ENCODE measurements around the gene TBC1D9. TPM values are rescaled to one million over a fixed set of nuclear protein-coding genes. Genes with fewer than 3 reads are reported as not detected.

The TBC1D9 gene
- polyA plus RNA-seq, 3 donors, result 13.6 to 33.5 (median 21.0) TPM

- H3K36me3 Mint-ChIP-seq, result peaks cover 14 to 18% of the 10 kb centered on the region in 2 donors
- Histone ChIP-seq H4K20me1 (ENCODE audit: insufficient read depth, low read length) (peaks cover 98% of the 10 kb centered on the region), H3K9me3 (replicated peaks in 1 of 2; ENCODE audit: control insufficient read depth in 1 of 2, insufficient read depth in 1 of 2, low read length in 2 of 2) (no peaks in the 10 kb centered on the region), H3K9ac (ENCODE audit: insufficient read depth, low read length, poor library complexity, severe bottlenecking) (no peak overlapping the region), H3K79me2 (ENCODE audit: insufficient read depth, low read length) (peaks cover 11% of the 10 kb centered on the region), H3K4me3 (replicated peaks in 1 of 3; ENCODE audit: low read depth in 2 of 3, low read length in 3 of 3) (peak overlapping the region in 1 of 3 experiments; percentile 29), H3K36me3 (replicated peaks in 1 of 2; ENCODE audit: control insufficient read depth in 1 of 2, insufficient read depth in 2 of 2, low read length in 2 of 2) (peaks cover 7 to 12% of the 10 kb centered on the region in 2 donors), H3K27me3 (ENCODE audit: control insufficient read depth in 2 of 2, insufficient read depth in 2 of 2, low read length in 2 of 2) (no peaks in the 10 kb centered on the region), H2AFZ (ENCODE audit: insufficient read depth, low read depth, low read length, poor library complexity, severe bottlenecking) (no peak overlapping the region), H3K4me1 (ENCODE audit: control insufficient read depth in 1 of 2, insufficient read depth in 2 of 2, low read length in 2 of 2) (peaks cover 15 to 30% of the 10 kb centered on the region in 2 donors), H3K4me2 (replicated peaks; ENCODE audit: extremely low read depth, low read length, poor library complexity, severe bottlenecking) (peak overlapping the region; percentile 43), H3K27ac (ENCODE audit: low read depth in 1 of 2, low read length in 2 of 2) (peak overlapping the region; percentile 13 to 54)
- no peaks in the 10 kb centered on the region for H3K27me3 Mint-ChIP-seq (ENCODE audit: low read depth in 3 of 3)
- peaks cover 0 to 1% (median 0%) of the 10 kb centered on the region in 7 donors for H3K9me3 Mint-ChIP-seq
- intact Hi-C loops (cut with micrococcal nuclease), result loop anchor here in 1 of 2 donors (5.0 kb wide), 1 partner anchor 37 kb away; no protein-coding TSS in a partner anchor
- no peak for DNase-seq
- peak overlapping the region in 5 of 7 donors; percentile 10 to 69 (median 38) for H3K27ac Mint-ChIP-seq
- no peak for TF ChIP-seq CTCF (IDR thresholded peaks at IDR 0.05)
- H3K4me1 Mint-ChIP-seq, result peaks cover 37% of the 10 kb centered on the region
- peak overlapping the region; percentile 27 to 54 for H3K4me3 Mint-ChIP-seq
- 93% methylated on average over 3 of the region's 8 CpGs for WGBS (ENCODE audit: insufficient coverage)
Observed at GRCh38 chr4:140705625-140706275, 50.4 kb downstream of the TBC1D9 start.

DNA sequence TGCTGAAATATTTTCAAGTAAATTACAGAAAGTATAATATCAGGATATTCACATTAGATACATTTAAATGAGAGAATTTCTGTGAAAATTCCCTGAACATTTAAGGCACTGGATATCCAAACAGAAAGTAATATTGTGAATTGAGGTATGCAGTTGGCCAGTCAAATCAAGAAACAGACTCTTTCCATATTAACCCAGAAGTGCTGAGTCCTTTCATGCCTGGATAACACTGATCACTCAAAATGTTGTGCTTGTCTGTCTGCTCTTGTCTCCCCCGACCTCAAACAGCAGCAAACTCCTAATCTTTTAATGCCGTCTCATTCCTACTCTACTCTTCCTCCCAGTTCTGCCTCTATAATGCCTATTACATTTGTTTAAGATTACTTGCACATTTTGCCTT is 51.2 kb downstream of the TBC1D9 start:
- no peak overlapping the region for H3K4me3 Mint-ChIP-seq
- Histone ChIP-seq H3K36me3 (replicated peaks in 1 of 2; ENCODE audit: control insufficient read depth in 1 of 2, insufficient read depth in 2 of 2, low read length in 2 of 2) (peaks cover 9 to 19% of the 10 kb centered on the region in 2 donors), H3K4me1 (ENCODE audit: control insufficient read depth in 1 of 2, insufficient read depth in 2 of 2, low read length in 2 of 2) (peaks cover 15 to 29% of the 10 kb centered on the region in 2 donors), H2AFZ (ENCODE audit: insufficient read depth, low read depth, low read length, poor library complexity, severe bottlenecking) (no peak overlapping the region), H3K27me3 (ENCODE audit: control insufficient read depth in 2 of 2, insufficient read depth in 2 of 2, low read length in 2 of 2) (no peaks in the 10 kb centered on the region), H3K27ac (ENCODE audit: low read depth in 1 of 2, low read length in 2 of 2) (no peak overlapping the region), H3K9ac (ENCODE audit: insufficient read depth, low read length, poor library complexity, severe bottlenecking) (no peak overlapping the region), H4K20me1 (ENCODE audit: insufficient read depth, low read length) (peaks cover 92% of the 10 kb centered on the region), H3K4me2 (replicated peaks; ENCODE audit: extremely low read depth, low read length, poor library complexity, severe bottlenecking) (no peak overlapping the region), H3K79me2 (ENCODE audit: insufficient read depth, low read length) (peaks cover 11% of the 10 kb centered on the region), H3K9me3 (replicated peaks in 1 of 2; ENCODE audit: control insufficient read depth in 1 of 2, insufficient read depth in 1 of 2, low read length in 2 of 2) (no peaks in the 10 kb centered on the region), H3K4me3 (replicated peaks in 1 of 3; ENCODE audit: low read depth in 2 of 3, low read length in 3 of 3) (no peak overlapping the region)
- no peak for TF ChIP-seq CTCF (IDR thresholded peaks at IDR 0.05)
- H3K9me3 Mint-ChIP-seq, result peaks cover 0 to 1% (median 0%) of the 10 kb centered on the region in 7 donors
- WGBS (ENCODE audit: insufficient coverage), result 100% methylated on average over 1 of the region's 2 CpGs
- peaks cover 18 to 19% of the 10 kb centered on the region in 2 donors for H3K36me3 Mint-ChIP-seq
- intact Hi-C loops (cut with micrococcal nuclease), result loop anchor here in 1 of 2 donors (5.0 kb wide), 1 partner anchor 37 kb away; no protein-coding TSS in a partner anchor
- no peak overlapping the region for H3K27ac Mint-ChIP-seq
- H3K4me1 Mint-ChIP-seq, result peaks cover 36% of the 10 kb centered on the region
- no peaks in the 10 kb centered on the region for H3K27me3 Mint-ChIP-seq (ENCODE audit: low read depth in 3 of 3)
- no peak for DNase-seq

Data from CD14-positive monocyte (primary cell).